HG03575 (cell line): ENCODE results near the gene RAPGEF1.
"Not testable (repeated sequence)": the region's sequence is repeated elsewhere in the genome, so short reads cannot be mapped to it uniquely, and the experiment has no call there.

Source experiments
- ATAC-seq: cut with Tn5 transposase; IDR thresholded peaks from one replicate; pipeline ENCODE4 v1.9.1; 2021; ENCODE audit not compliant: unreplicated experiment, insufficient number of reproducible peaks, low FRiP score; ENCODE audit errors: extremely low read depth

RAPGEF1 gene

GRCh38 chr9:131695836-131696460 lies 43.9 kb downstream of the RAPGEF1 start:
- no peak for ATAC-seq

DNA sequence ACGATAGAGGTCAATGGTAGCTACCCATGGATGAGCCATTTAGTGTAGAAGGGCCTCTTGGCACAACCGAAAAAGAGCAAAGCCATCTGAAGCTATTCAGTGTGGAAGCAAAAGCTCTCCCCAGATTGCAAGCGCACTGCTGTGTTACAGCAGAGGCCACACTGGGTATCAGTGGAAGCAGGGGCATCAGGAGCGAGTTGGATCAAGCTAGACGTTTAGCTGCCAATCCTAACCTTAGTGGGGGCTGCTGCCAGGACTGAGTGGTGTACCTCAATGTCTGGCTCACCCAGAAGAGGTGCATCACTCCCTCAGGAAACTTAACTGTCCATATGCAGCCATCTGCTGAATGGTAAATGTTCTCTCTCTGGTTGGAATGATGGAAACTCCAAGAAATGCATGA lies 44.5 kb downstream of the RAPGEF1 start:
- no peak for ATAC-seq

- no peak for ATAC-seq
These were observed 46.0 kb downstream of the RAPGEF1 start for GRCh38 chr9:131693651-131694597.

DNA sequence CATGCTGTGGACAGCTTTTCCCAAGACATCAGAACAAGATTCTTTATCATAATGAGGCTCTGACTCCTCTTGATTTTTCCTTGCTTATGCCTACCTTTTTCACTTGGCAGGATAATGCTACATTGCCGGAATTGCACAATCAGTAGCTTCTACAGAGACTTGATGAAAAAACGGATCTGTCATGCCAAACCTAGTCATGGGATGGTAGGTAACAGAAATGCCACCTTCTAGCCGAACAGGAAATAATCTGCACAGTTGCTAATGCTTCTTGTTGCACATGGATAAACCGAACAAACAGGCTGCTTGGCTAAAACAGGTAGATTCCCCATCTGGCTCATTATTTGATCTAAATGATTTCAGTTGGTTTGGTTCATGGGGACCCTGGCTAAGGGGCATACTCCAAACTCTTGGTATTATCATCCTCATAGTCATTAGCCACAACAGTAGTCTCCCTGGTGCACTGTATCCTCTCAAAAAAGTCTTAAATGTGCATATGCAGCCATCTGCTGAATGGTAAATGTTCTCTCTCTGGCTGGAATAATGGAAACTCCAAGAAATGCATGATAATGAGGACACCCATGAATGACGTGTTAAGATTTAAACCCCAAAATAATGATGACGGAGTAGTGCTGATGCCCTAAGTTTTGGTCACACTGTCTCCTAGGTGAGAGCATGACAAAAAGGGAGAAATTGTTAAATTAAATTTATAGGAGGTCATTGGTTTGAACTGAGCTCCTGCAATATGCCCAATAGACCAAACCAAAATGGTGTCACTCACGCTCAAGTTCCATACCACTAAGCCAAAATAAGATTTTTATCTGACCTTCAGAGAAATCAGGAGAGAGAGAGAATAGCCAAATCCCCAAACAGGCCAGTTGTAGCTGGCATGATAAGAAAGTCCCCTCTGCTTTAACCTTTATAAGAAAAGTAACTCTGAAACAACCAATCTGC lies 47.0 kb downstream of the RAPGEF1 start:
- ATAC-seq = no peak

GRCh38 chr9:131691969-131692611 lies 47.8 kb downstream of the RAPGEF1 start:
- ATAC-seq = no peak

GRCh38 chr9:131690941-131691573 lies 48.8 kb downstream of the RAPGEF1 start:
- no peak for ATAC-seq

DNA sequence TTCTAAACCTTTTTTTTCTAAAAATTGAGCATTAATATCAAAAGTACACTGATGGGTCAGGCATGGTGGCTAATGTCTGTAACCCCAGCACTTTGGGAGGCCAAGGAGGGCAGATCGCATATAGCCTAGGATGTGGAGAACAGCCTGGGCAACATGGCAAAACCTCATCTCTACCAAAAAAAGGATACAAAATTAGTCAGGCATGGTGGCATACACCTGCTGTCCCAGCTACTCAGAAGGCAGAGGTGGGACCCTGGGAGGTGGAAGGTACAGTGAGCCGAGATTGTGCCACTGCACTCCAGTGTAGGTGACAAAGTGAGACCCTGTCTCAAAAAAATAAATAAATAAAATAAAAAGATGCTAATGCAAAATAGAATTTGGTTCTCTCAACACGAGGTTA lies 49.4 kb downstream of the RAPGEF1 start:
- ATAC-seq = no peak

- ATAC-seq = no peak
These were observed 51.5 kb downstream of the RAPGEF1 start for GRCh38 chr9:131688377-131688776.

- no peak for ATAC-seq
These were observed 53.8 kb downstream of the RAPGEF1 start for GRCh38 chr9:131685753-131686706.

DNA sequence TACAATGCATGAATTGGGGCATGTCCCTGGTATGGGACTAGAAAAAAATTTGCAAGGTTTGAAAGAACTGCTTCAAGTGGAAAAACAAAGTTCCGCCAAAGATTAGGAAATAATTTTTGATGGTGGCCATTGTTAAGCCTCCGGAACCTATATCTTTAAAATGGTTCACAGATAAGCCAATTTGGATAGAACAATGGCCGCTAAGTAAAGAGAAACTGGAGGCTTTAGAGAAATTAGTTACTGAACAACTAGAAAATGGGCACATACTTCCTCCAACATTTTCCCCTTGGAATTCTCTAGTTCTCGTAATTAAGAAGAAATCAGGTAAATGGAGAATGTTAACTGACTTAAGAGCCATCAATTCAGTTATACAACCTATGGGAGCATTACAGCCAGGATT lies 56.8 kb downstream of the RAPGEF1 start:
- not testable (repeated sequence) for ATAC-seq

GRCh38 chr9:131682261-131682660 lies 57.6 kb downstream of the RAPGEF1 start:
- ATAC-seq = no peak

- not testable (repeated sequence) for ATAC-seq
These were observed 58.0 kb downstream of the RAPGEF1 start for GRCh38 chr9:131681826-131682225.

DNA sequence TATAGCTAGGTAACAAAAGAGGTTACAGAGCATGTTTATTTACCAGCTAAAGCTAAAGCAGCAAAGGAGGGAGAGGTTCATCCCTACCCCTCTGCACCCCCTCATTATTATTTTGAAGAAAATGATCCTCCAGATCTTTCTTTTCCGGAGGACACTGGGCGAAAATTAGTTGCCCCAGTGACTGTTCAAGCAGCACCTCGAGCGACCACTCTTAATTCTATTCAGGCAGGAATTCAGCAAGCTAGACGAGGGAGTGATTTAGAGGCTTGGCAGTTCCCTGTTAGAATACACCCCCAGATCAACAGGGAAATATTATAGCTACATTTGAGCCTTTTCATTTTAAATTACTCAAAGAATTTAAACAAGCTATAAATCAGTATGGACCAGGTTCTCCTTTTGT lies 58.8 kb downstream of the RAPGEF1 start:
- not testable (repeated sequence) for ATAC-seq

GRCh38 chr9:131679261-131680020 lies 60.4 kb downstream of the RAPGEF1 start:
- no peak for ATAC-seq

GRCh38 chr9:131678499-131679111 lies 61.3 kb downstream of the RAPGEF1 start:
- ATAC-seq = peak; percentile 65

DNA sequence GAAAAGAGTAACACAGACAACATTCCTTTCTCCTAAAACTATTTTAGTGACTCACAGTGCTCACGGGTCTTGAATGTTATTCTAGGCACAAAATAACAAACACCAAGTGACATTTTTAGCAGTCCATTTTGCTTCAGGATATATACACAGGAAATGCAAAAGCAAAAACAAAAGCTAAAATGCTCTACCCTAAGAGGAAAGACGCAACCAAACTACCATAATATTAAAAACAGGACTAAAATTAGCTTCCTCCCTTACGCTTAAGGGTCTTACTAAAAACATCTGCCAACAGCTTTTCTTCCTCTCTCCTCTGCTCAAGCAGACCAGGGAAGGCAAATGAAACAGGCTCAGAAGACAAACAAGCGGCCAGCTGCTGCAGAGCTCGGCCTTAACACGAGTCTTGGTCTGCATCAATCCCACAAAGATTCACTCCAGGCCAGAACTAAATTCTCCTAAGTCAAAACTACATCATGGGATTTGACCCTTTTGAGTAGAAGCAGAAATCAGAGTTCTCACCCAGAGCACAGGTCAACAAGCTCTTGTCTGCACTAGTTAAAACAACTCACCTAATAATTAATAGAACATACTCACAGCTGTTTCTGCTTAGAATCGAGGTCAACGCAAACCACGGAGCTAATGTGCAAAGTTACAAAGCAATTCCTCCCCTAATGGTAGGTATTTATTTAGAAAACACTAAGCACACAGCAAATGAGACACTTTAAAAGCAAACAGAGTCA lies 62.3 kb downstream of the RAPGEF1 start:
- ATAC-seq = no peak
